GM18873 (cell line): Measurements from ENCODE around the gene NR4A1.
"Not testable (repeated sequence)": the region's sequence is repeated elsewhere in the genome, so short reads cannot be mapped to it uniquely, and the experiment has no call there.

ENCODE experiments used
- ATAC-seq: cut with Tn5 transposase; IDR thresholded peaks from one replicate; pipeline ENCODE4 v1.9.1; 2021; ENCODE audit warnings: mild to moderate bottlenecking, moderate library complexity, moderate number of reproducible peaks; ENCODE audit not compliant: unreplicated experiment, low FRiP score

Gene NR4A1

DNA sequence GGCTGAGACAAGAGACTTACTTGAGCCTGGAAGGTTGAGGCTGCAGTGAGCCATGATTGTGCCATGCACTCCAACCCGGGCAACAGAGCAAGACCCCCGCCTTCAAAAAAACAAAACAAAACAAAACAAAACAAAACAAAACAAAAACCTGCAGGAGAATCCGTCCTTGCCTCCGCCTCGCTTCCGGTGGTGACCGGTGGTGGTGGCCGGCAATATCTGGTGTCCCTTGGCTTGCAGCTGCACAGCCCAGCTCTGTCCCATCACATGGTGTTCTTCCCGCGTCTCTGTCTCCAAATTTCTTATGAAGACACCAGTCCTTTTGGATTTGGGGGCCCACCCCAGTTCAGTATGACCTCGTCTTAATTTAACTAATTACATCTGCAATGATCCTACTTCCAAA, 38.2 kb downstream of the NR4A1 start:
- no peak for ATAC-seq

DNA sequence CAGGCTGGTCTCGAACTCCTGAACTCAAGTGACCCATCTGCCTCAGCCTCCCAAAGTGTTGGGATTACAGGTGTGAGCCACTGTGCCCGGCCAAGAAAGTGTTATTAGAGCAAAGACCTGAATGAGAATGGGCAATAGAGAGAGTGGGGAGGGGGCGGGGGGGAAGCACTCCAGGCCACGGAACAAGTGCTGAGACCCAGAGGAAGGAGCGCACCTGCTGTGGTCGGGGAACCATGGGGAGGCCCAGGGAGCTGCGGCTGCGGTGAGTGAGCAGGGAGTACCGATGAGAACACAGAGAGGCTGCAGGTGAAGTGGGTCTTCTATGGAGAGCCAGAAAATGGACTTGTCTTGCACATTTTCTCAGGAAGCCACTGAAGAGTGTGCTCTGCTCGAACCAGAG, 39.0 kb downstream of the NR4A1 start:
- ATAC-seq = no peak

GRCh38 chr12:52091061-52091460, 39.8 kb downstream of the NR4A1 start:
- ATAC-seq = no peak

- ATAC-seq = no peak
These were observed 40.6 kb downstream of the NR4A1 start for GRCh38 chr12:52091869-52092268.

DNA sequence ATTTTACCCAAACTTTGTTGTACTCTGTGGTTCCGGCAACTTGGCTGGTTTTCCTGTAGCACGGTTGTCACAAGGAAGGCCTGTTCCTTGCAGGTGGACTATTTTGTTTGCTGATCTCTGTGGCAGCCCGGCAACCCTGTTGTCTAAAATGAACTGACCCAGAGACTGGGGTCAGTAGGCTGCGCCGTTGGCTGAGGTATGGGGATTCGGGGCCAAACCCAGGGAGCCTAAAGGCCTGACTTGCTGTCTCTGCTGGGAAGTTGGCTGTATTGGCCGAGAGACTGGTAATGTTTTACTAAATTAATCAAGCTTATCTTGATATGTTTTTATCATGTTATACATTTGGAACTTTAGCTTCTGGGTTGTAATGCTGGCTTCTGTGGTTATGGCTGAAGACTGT, 42.1 kb downstream of the NR4A1 start:
- no peak for ATAC-seq

DNA sequence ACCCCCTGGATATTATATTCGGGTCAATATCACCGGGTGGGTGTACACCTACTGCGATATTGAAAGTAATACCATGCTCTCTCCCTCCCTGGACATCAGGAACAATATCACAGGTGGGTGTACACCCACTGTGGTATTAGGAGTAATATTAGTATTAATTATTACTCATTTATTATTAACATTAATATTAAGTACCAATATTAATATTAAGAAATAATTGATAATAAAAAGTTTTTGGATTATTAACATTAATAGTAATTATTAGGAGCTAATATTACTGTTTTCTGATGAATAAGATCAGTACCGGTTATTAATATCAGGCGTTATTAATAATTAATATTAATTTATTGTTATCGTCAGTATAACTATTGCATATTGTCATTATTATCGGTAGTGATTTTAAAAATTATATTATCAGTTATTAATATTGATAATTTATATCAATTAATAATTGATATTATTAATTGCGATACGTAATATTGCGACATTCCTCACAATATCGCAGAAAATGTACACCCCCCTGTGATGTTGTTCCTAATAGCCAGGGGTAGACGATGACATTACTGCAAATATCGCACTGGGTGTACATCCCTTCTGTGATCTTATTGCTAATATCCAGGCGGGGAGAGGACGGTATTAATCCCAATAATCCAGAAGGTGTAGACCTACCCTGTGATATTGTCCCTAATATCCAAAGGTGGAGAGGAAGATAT, 45.2 kb downstream of the NR4A1 start:
- no peak for ATAC-seq

DNA sequence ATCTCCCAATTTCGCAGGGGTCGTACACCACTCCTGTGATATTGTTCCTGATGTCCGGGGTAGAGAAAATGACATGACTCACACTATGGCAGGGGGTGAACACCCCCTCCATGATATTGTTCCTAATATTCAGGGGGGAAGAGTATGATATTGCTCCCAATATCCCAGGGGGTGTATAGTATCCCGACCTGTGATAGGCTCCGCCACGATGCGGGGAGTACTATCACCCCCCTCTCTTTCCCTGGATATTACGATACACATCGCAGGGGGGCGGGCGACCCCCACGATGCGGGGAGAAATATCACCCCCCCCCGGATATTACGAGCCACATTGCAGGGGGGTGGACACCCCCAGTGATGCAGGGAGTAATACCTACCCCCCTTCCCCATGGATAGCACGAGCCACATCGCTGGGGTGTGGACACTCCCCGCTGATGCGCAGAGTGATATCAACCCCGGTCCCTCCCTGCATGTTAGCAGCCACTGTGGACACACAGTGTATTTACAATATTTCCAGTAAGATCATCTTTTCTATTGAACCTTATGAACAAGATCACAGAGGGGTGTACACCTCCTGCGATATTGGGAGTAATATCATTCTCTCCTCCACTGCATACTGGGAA, 45.9 kb downstream of the NR4A1 start:
- ATAC-seq = no peak

- not testable (repeated sequence) for ATAC-seq
These were observed 53.3 kb downstream of the NR4A1 start for GRCh38 chr12:52104431-52105089.
